B cell (primary cell): ENCODE measurements around the gene AMOTL1. TPM values are rescaled to one million over a fixed set of nuclear protein-coding genes. Genes with fewer than 3 reads are reported as not detected.

Source experiments
- ATAC-seq: fragments of 200-7000 bp; cut with Tn5 transposase; one replicate; pipeline ENCODE4 v1.10.0; 2021; ENCODE audit warnings: low read depth, mild to moderate bottlenecking, moderate number of reproducible peaks, moderate library complexity
- CTCF ChIA-PET: fragments of 350-600 bp; sonication (Branson Sonifier 250); formaldehyde crosslinking; loops from one replicate; lab custom pipeline; 2021; ENCODE audit warnings: antibody characterized with exemption, inconsistent platforms; lab: Charles Lee
- POLR2A ChIA-PET: fragments of 350-600 bp; sonication (Branson Sonifier 250); formaldehyde crosslinking; loops from one replicate; lab custom pipeline; 2021; ENCODE audit warnings: antibody characterized with exemption; lab: Charles Lee
- DNase-seq: peaks from one replicate; pipeline ENCODE4 v3.0.0; 2013
- H2AFZ ChIP-seq: 2 replicates; pipeline ENCODE4 v1.6.1; 2012; ENCODE audit warnings: mild to moderate bottlenecking, low read depth, low read length; ENCODE audit not compliant: insufficient read depth, poor library complexity, severe bottlenecking
- H3K27ac ChIP-seq, 2 donors: 1 replicate in 1 of 2; 2 replicates in 1 of 2; pipeline ENCODE4 v1.5.1; 2012 to 2013; ENCODE audit warnings: low read length in 2 of 2, mild to moderate bottlenecking in 2 of 2, moderate library complexity in 1 of 2
- H3K27me3 ChIP-seq, 4 experiments: fragments of 200-600 bp in 1 of 4; sonication (generic) in 1 of 4; replicated peaks in 1 of 4; 1 replicate in 2 of 4; 2 replicates in 2 of 4; pipeline versions ENCODE4 v1.6.1 to v1.7.0; 2013 to 2016; ENCODE audit warnings: low read length in 3 of 4, mild to moderate bottlenecking in 2 of 4, mixed read lengths in 1 of 4, moderate library complexity in 1 of 4; ENCODE audit not compliant: insufficient read depth in 4 of 4, control insufficient read depth in 3 of 4; ENCODE audit errors: control extremely low read depth in 1 of 4
- H3K36me3 ChIP-seq, 2 experiments: replicated peaks in 1 of 2; 1 replicate in 1 of 2; 2 replicates in 1 of 2; pipeline versions ENCODE4 v1.6.1 to v1.7.1; 2013; ENCODE audit warnings: low read length in 1 of 2; ENCODE audit not compliant: insufficient read depth in 2 of 2, control insufficient read depth in 1 of 2; ENCODE audit errors: control extremely low read depth in 1 of 2, extremely low read depth in 1 of 2
- H3K4me1 ChIP-seq, 2 donors: fragments of 200-600 bp in 1 of 2; sonication (generic) in 1 of 2; 1 replicate in 1 of 2; 2 replicates in 1 of 2; pipeline versions ENCODE4 v1.5.1 to v1.6.1; 2013 to 2017; ENCODE audit warnings: low read length in 2 of 2; ENCODE audit not compliant: control insufficient read depth in 2 of 2, insufficient read depth in 2 of 2
- H3K4me2 ChIP-seq: replicated peaks from 2 replicates; pipeline ENCODE3; 2012; ENCODE audit warnings: mild to moderate bottlenecking, low read depth, low read length; ENCODE audit not compliant: poor library complexity, severe bottlenecking
- H3K4me3 ChIP-seq, 5 experiments: fragments of 200-600 bp in 1 of 5; sonication (generic) in 1 of 5; 1 replicate in 3 of 5; 2 replicates in 2 of 5; pipeline versions ENCODE4 v1.5.1 to v1.7.0; 2011 to 2016; ENCODE audit warnings: low read length in 4 of 5, mild to moderate bottlenecking in 4 of 5, low read depth in 2 of 5, control low read depth in 1 of 5, moderate library complexity in 1 of 5; ENCODE audit not compliant: insufficient read depth in 1 of 5; ENCODE audit errors: control extremely low read depth in 1 of 5, extremely low read depth in 1 of 5
- H3K79me2 ChIP-seq: fragments of 200-600 bp; sonication (generic); one replicate; pipeline ENCODE4 v1.6.0; 2016; ENCODE audit warnings: low read length; ENCODE audit not compliant: control insufficient read depth, insufficient read depth
- H3K9ac ChIP-seq: fragments of 200-600 bp; sonication (generic); 2 replicates; pipeline ENCODE4 v1.6.1; 2017; ENCODE audit warnings: mild to moderate bottlenecking, low read length, moderate library complexity
- H3K9me3 ChIP-seq, 3 donors: one replicate each; pipeline versions ENCODE4 v1.6.1 to v1.7.1; 2013; ENCODE audit warnings: low read length in 2 of 3; ENCODE audit not compliant: control insufficient read depth in 2 of 3, insufficient read depth in 1 of 3; ENCODE audit errors: control extremely low read depth in 1 of 3
- H4K20me1 ChIP-seq: 2 replicates; pipeline ENCODE4 v1.6.0; 2012; ENCODE audit warnings: mild to moderate bottlenecking, low read length; ENCODE audit not compliant: insufficient read depth, control insufficient read depth, poor library complexity, severe bottlenecking
- H3K27ac Mint-ChIP-seq: one replicate; pipeline ENCODE4 v1.8.0; 2021; ENCODE audit warnings: mixed read lengths
- H3K27me3 Mint-ChIP-seq: one replicate; pipeline ENCODE4 v1.8.0; 2021; ENCODE audit warnings: mixed read lengths
- H3K4me1 Mint-ChIP-seq: one replicate; pipeline ENCODE4 v1.8.0; 2021; ENCODE audit warnings: mixed read lengths
- H3K4me3 Mint-ChIP-seq: one replicate; pipeline ENCODE4 v1.8.0; 2021; ENCODE audit warnings: mixed read lengths
- H3K9me3 Mint-ChIP-seq: one replicate; pipeline ENCODE4 v1.8.0; 2022; ENCODE audit warnings: mixed read lengths; ENCODE audit not compliant: insufficient read depth
- CTCF ChIP-seq: fragments of 200-600 bp; IDR thresholded peaks from one replicate; pipeline ENCODE4 v1.8.0; 2022; ENCODE audit warnings: antibody characterized with exemption, mild to moderate bottlenecking
- EZH2 ChIP-seq: IDR thresholded peaks from 2 replicates; pipeline ENCODE4 v1.6.1; 2012; ENCODE audit warnings: borderline replicate concordance, low read depth, mild to moderate bottlenecking, moderate library complexity, low read length; ENCODE audit not compliant: insufficient read depth, poor library complexity, severe bottlenecking
- WGBS: methylation state at CpG from one replicate; pipeline ENCODE4 v1.1.5; 2013; ENCODE audit warnings: missing lambda C conversion rate; ENCODE audit not compliant: insufficient coverage; 5-methylcytosine and 5-hydroxymethylcytosine counted together
- intact Hi-C: fragments of 100-400 bp; cut with micrococcal nuclease; formaldehyde crosslinking; loops from one replicate; pipeline ENCODE4 v1.10.0; 2022
- polyA plus RNA-seq: library from polyadenylated mRNA; depleted of rRNA; stranded (reverse); fragments of >200 nt; gene quantifications from 2 replicates; pipeline ENCODE4 v1.2.3, GENCODE V29; 2012
- total RNA-seq, 2 donors: library from RNA; stranded (reverse); fragments of 120-200 nt in 1 of 2; gene quantifications; 1 replicate in 1 of 2; 2 replicates in 1 of 2; pipeline versions ENCODE4 v1.2.3 to v1.2.4, GENCODE V29; 2013 to 2022

The AMOTL1 gene
- total and polyA plus RNA-seq, 2 donors (not counting 1 experiment from before 2014, with no cell fraction given): 0.04 to 0.30 TPM

- ATAC-seq (no peak), DNase-seq (no peak)
- Mint-ChIP-seq H3K27me3 (no peaks in the 10 kb centered on the region), H3K27ac (no peak overlapping the region), H3K4me3 (no peak overlapping the region), H3K4me1 (no peaks in the 10 kb centered on the region), H3K9me3 (no peaks in the 10 kb centered on the region)
- ChIA-PET POLR2A (no interaction called here), CTCF (no interaction called here)
- Histone ChIP-seq H3K79me2 (no peaks in the 10 kb centered on the region), H4K20me1 (no peaks in the 10 kb centered on the region), H3K4me2 (no peak overlapping the region), H3K4me1 (no peaks in the 10 kb centered on the region), H3K36me3 (no peaks in the 10 kb centered on the region), H3K9me3 (no peaks in the 10 kb centered on the region), H3K9ac (no peak overlapping the region), H2AFZ (no peak overlapping the region), H3K4me3 (no peak overlapping the region), H3K27me3 (no peaks in the 10 kb centered on the region), H3K27ac (no peak overlapping the region)
- no CpG with 5 or more reads among the region's 3 CpGs for WGBS
- TF ChIP-seq EZH2 (no peak), CTCF (no peak)
- intact Hi-C loops: no loop called here
Observed at GRCh38 chr11:94795476-94796189, 27.5 kb downstream of the AMOTL1 start.

- H3K9me3 Mint-ChIP-seq: no peaks in the 10 kb centered on the region
- CTCF ChIA-PET: no interaction called here
Observed at GRCh38 chr11:94796190-94796580, 28.0 kb downstream of the AMOTL1 start.

More at GRCh38 chr11:94796190-94796580, 28.0 kb downstream of the AMOTL1 start:
- Histone ChIP-seq H3K4me1 (no peaks in the 10 kb centered on the region), H3K27ac (no peak overlapping the region), H3K9me3 (no peaks in the 10 kb centered on the region), H2AFZ (no peak overlapping the region), H4K20me1 (no peaks in the 10 kb centered on the region), H3K4me2 (no peak overlapping the region), H3K9ac (no peak overlapping the region), H3K4me3 (no peak overlapping the region), H3K36me3 (no peaks in the 10 kb centered on the region), H3K79me2 (no peaks in the 10 kb centered on the region), H3K27me3 (no peaks in the 10 kb centered on the region)
- no peaks in the 10 kb centered on the region for H3K4me1 Mint-ChIP-seq
- POLR2A ChIA-PET: no interaction called here
- no peak for TF ChIP-seq EZH2
- TF ChIP-seq CTCF: no peak
- 100% methylated on average over 1 of the region's 2 CpGs for WGBS
- intact Hi-C loops: no loop called here
- DNase-seq: no peak
- no peak overlapping the region for H3K27ac Mint-ChIP-seq
- no peak for ATAC-seq
- H3K27me3 Mint-ChIP-seq: no peaks in the 10 kb centered on the region
- no peak overlapping the region for H3K4me3 Mint-ChIP-seq
